HG03139 (cell line): Measurements from ENCODE around the gene TEAD3.
"Not testable (repeated sequence)": the region's sequence is repeated elsewhere in the genome, so short reads cannot be mapped to it uniquely, and the experiment has no call there.

Source experiments
- ATAC-seq: cut with Tn5 transposase; IDR thresholded peaks from one replicate; pipeline ENCODE4 v1.9.1; 2021; ENCODE audit not compliant: unreplicated experiment

The TEAD3 gene

DNA sequence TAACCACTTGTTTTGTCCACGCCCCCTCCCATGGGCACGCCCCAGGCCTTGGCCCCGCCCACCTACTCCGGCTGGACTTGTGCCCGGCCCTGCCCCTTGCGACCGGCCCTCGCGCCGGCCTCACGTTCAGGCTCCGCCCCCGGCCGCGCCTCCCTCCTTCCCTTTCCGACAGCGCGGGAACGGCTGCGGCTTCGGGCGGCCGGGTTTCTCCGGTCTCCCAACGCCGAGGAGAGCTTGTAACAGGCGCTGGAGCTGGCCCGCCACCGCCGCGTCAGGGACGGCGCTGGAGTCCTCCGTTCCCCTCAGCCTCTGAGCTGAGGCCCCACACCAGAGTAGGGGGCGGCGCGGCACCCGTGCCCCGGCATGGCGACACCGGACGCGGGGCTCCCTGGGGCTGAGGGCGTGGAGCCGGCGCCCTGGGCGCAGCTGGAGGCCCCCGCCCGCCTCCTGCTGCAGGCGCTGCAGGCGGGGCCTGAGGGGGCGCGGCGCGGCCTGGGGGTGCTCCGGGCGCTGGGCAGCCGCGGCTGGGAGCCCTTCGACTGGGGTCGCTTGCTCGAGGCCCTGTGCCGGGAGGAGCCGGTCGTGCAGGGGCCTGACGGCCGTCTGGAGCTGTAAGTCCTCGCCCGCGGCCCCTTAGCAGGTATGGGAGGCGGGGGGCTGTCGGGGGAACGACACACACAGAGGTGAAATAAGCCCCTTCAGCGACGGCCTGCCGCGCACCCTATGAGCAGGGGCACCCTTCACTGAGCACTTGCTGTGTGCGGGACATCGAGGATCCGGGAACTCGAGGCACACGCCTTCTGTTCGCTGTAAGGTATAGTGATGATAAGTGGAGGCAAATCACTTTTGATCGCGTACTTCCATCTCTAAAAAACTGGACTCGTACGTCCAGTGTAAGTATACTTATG lies 44.4 kb downstream of the TEAD3 start, which contains the start of gene FANCE:
FANCE (plus strand) TSS at position 156 of the 908 bp plus-strand sequence; CDS start at position 364, 208 bp downstream.
- ATAC-seq: peak; percentile 84

DNA sequence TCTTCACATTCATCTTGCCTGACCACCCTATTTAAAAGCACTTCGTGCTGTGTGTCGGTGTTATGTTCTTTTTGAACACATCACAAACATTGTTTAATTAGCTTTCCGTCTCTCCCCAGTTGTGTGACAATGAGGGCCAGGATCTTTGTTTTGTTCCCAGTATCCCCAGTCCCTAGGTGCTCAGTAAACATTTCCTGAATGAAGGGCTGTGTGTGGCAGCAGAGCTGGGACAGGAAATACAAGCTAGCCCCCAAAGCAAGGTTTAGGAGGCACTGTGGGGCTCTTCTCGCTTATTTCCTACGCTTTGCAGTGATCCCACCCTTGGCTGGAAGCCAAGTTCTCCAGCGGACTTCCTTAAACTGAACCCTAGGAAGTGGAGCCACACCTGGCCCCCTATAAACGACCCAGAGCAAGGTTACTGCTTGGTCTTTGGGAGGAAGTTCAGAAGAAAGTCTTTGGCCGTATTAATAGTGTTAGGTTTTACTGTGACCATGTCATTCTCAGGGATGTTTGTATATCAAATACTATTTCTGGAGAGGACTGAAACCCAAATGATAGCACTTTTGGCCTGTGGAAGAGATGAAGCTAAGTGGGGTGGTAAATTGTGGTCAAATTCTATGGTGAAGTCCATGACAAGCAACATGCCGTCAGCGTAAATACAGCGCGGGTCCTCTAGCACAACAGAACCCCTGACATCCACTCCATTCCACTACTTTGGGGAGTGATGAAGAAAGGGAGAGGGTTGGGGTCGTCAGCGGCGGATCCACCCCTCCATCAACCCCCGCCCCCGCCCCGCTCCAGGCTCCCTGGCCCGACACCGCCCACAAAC lies 45.3 kb downstream of the TEAD3 start:
- ATAC-seq: no peak

DNA sequence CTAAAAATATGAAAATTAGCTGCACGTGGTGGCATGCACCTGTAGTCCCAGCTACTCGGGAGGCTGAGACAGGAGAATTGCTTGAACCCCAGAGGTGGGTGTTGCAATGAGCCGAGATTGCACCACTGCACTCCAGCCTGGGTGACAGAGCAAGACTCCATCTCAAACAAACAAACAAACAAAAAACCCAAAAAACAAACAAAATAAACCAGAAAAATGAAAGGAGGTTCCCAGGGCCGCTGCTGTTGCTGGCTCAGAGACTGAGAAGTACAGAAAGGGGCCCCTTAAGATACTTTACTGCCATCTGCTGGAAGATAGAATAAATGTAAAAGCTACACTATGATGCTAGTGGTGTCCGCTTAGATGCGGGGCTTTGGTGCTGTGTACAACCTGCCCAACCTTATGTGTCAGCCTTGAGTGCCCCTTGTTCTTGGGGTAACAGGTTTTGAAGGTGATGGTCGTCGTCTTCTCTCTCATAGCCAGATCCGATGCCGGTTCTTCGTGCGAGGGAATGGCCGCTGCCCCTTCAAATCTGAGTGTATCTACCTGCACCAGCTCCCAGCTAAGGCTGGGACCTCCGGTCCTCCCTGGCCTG lies 47.5 kb downstream of the TEAD3 start:
- no peak for ATAC-seq

DNA sequence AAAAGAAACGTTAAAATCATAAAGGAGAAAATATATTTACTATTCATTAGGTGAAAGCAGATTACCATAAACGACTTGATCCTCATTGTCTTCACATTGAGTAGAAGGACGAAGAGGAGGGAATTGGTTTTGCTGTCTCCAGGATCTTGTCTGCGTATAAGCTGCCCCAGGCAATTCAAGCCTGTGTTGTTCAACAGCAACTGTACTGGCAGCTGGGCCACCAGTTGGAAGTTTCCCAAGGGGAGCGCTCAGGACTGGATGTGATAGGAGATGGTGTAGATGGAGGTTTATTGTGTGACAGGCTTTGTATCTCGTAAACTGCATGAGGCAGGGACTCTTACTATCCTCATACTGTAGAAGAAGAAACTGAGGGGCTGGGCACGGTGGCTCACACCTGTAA lies 48.7 kb downstream of the TEAD3 start:
- ATAC-seq: no peak

DNA sequence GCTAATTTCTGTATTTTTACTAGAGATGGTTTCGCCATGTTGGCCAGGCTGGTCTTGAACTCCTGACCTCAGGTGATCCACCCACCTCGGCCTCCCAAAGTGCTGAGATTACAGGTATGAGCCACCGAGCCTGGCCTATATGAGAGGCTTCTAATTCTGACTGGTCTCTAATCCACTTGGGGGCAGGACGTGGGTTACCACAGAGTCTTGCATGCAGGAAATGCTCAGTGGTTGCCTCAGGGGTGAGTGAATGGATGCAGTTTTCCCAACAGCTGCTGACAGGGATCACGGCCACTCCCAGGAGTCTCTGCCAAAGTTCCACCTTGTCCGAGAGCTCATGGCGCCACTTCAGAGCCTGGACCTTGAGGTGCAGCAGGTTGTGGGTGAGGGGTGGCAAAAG lies 51.2 kb downstream of the TEAD3 start:
- no peak for ATAC-seq

DNA sequence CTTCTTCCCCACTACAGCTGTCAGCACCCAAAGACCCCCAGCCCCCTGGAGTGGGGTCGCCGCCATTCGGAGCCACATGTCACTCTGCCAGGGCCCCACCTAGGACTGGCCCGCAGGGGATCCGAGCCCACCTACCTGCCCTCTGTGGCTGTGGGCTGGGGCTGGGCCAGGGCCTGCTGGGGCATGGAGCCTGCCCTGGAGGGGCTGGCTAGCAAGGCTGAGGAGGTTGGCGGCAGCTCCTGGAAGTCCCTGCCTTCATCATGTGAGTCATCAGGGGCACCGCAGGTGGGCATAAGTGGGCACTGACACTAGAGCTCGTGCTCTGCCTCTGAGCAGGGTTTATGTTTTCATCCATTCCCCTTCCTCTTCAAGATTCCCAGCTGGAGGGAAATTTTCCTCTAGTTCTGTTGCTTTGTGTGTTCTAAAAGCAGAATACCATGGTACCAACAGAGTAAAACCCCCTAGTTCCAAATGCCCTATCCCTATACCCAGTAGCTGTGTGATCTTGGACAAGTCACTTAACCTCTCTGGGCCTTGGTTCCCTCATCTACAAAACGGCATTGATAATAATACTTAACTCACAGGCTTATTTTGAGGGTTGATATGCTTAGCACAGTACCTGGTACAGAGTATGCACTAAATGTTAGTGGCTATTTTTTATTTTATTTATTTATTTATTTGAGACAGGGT lies 53.4 kb downstream of the TEAD3 start:
- ATAC-seq: no peak

DNA sequence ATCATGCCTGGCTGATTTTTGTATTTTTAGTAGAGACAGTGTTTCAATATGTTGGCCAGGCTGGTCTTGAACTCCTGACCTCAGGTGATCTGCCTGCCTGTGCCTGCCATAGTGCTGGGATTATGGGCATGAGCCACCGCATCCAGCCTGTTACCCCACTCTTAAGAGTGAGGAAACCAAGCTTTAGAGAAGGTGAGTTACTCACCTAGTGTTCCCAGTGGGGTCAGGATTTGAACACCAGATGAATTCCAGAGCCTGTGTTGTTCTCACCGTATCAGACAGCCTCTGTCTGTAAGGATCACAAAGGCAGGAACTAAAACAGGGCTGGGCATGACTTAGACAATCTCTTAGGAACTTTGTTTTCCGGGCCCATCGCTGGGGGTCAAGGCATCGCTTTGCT lies 54.2 kb downstream of the TEAD3 start:
- ATAC-seq: no peak

DNA sequence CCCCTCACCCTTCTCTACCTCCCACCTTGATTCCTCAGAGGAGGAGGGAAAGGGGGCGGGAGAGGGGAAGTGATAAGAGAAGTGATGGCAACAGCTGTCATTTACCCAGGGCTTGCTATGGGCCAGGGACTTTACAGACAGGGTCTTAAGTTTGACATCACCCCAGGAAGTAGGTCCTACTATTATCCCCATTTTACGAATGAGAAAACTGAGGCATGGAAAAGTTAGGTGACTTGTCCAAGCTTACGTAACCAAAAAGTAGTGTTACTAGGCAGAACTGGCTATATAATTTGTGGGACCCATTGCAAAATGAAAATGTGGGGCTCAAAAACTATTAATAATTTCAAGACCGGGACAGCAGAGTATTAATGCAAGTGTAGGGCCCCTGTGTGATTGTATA lies 55.2 kb downstream of the TEAD3 start:
- ATAC-seq: no peak

DNA sequence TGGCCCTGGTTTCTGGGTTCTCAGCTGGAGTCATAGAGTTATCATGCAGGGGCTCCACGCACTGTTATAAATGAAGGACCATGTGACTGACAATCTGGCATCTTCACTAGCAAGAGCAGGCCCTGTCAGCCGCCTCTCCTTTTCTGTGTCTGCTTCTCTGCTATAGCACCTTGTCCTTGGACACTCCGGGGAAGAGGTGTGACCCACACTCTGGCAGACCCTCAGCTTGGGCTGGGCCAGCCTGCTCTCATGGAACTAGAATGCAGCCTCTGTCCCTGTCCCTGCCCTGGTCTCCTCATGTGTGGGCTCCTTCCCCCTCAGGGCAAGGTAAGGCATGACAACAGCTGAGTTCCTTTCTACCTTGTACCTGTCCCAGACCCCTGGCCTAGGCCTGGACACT lies 55.7 kb downstream of the TEAD3 start:
- no peak for ATAC-seq

DNA sequence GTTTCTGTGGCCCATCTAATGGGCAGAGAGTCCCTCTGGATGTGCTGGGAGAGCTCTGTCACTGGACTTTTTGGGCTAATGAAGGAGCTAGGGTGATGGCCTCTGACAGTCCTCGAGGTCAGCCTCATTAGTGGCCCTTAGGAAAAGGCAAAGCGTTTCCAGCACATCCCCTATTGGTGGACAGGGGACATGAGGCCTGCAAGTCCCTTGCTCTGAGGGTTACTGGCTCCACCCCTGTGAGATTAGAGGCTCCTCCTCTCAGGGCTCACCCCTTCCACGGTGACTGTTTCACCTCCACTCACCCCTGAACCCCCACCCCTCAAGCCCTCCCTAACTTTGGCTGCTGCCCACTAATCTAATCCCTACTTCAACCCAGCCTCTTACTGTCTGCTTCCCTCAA lies 57.6 kb downstream of the TEAD3 start:
- ATAC-seq: no peak

DNA sequence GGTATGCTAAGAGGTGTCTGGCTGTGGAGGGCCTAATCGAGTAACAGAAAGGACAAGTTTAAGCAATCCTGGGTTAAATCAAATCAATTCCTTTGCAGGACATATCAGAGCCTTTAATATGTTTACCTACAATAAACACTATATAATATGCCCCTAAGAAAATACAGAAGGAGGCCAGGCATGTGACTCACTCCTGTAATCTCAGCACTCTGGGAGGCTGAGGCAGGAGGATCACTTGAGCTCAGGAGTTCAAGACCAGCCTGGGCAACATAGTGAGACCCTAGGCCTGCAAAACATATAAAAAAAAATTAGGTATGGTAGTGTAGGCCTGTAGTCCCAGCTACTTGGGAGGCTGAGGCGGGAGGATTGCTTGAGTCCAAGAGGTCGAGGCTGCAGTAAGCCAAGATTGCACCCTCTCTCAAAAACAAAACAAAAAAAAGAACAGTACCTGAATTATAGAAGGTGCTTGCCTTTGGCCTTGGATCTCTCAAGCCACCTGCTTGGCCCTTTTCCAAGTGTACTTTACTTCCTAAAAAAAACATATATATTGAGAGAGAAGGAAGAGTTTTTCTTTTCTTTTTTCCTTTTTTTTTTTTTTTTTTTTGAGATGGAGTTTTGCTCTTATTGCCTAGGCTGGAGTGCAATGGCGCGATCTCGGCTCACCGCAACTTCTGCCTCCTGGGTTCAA lies 58.4 kb downstream of the TEAD3 start:
- not testable (repeated sequence) for ATAC-seq

DNA sequence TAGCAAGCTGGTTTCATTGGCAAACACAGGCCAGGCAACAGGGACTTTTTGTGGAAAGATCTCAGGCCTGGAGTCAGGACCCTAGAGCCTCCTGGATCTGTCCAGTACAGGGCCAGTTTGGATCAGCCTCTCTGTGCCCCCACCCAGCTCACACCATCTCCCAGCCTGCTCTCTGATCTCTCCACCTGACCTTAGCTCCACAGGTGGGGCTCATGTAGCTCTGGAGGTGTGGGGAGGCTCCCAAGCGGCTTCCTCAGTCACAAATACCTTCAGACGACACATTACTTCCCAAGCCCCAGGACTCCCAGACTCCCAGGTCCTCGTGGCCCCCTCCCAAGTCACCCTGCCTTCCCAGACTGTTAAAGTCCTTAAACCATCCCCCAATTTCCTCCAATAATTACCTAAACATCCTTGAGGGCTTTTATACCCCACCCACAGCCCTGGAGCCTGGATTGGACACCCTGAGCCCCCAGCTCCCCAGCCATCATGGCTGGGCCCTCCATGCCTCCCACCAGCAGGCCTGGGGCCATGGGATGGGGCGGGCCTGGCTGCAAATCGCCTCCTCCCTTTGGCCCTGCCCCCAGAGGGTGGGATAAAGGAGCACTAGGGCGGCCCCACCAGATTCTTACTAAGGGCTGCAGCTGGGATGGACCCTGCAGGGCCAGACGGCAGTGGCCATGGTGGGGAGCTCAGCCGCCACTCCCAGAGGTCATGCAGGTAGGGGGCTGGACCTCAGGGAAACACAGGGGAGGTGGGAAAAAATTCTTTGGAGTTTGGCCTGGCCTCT lies 60.6 kb downstream of the TEAD3 start:
- no peak for ATAC-seq

DNA sequence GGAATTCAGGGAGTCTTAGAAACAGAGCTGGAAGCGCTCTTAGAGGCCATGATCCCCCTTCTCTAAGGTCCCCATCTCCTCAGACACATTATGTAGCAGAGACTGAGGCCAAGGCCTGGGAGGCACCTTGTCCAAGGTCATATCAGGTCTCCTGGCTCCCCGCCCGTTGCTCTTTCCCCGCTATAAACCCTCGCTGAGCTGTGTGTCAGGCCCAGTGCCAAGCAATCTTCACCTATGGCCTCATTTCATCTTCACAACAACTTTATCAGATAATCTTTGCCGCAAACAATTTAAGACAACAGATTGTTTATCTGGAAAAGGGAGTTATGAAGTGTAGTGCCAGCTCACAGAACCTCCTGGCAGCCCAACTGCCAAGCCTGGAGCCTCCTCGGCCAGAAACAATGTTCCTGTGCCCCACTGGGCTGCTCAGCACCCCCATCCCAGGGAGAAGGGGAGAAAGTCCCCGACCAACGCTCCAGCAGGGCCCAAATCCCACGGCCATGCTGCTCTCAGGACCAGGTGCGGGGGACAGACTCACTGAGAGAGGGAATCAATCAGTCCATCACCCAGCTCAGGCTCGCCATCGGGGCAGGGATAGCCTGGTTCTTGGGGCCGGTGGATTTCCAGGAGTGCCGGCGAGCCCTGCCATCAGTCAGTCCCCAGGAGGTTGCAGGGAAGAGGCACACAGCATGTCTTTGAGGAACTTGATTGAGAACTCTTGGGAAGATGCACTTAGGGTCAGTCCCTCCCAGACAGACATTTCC lies 61.6 kb downstream of the TEAD3 start:
- no peak for ATAC-seq

DNA sequence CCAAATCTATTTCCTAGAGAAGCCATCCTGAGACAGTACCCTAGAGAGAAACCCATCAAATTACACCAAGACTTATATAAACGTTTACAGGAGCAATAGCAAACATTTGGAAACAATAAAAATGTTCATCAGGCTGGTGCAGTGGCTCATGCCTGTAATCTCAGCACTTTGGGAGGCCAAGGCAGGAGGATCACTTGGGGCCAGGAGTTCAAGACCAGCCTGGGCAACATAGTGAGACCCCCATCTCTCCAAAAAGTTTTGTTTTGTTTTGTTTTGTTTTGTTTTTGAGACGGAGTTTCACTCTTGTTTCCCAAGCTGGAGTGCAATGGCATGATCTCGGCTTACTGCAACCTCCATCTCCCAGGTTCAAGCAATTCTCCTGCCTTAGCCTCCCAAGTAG lies 64.2 kb downstream of the TEAD3 start:
- not testable (repeated sequence) for ATAC-seq

DNA sequence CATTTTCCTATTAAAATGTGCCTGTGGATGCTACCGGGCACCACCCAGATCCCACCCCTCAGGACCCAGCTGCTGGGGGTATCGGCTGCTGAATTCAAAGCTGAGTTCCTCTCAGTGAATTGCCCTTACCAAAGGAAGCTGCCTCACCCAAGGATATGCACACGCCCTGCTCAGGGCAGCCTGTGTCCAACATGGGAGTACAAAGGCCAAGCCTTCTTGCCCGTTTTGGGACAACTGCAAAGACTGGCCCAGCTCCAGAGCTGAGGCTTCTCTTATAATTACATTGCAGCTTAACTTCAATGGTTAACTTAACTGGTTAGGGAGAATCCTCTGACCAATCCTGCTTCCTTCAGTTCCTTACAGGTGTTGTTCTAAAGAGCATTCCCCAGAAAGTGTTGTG lies 64.6 kb downstream of the TEAD3 start:
- ATAC-seq: no peak

DNA sequence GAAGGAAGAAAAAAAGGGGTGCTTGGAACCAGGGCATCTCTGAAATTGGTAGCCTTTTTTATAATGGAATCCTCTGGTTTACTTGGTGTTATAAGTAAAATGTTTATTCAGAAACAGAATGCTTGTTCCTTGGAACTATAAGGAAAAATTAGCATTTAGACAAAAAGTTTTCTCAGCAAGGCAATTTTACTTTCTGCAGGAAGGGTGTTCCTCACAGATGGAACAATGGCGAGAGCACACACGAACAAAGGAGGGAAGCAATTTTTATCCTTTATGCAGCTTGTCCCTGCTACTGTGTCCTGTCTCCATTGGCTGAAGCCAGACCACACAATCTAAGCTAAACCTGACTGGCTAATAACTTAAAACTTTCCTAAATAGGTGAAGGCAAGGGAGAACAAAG lies 67.4 kb downstream of the TEAD3 start:
- ATAC-seq: no peak

DNA sequence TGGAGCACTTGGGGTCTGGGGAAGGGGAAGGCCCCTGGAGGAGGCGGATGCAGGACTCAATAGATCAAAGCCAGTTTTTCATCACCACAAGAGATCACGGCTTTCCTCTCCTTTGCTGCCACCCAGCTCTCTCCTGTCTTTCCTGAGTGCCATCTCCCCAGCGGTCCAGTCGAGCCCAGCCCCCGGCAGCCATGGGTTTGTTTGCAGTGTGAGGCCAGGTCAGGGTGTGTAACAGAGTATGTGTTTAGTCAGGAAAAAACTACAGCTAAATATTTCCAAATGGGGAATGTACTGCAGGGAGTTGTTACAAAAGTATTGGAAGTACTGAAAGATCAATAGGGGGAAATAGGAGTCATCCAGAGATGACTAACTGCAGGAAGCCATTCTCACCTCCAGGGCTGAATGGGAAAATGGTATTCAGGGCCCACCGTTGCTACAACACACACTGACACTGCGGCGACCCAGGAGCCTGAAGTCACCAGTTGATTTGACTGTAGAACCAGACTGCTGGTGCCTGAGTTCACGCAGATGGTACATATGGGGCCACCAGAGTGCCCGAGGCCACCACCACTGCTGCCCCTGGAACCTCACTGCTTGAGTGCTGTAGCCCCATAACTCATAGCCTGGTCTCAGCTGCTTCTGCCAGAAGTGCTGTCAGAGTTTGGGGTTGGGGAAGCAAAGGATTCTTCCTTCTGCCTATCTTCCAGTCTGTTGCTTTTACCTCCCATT lies 68.3 kb downstream of the TEAD3 start:
- ATAC-seq: no peak

DNA sequence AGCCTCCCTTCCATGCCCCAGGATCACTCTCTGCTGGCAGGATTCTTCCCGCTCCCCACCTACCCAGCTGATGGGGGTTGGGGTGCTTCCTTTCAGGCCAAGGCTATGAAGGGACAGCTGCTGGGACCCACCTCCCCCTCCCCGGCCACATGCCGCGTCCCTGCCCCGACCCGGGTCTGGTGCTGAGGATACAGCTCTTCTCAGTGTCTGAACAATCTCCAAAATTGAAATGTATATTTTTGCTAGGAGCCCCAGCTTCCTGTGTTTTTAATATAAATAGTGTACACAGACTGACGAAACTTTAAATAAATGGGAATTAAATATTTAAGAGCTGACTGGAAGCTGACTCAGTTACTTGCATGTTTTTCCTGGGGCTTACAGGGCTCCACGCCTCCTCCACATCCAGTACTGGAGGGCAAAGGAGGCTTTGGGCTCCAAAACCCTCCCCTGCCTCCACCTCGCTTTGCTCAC lies 69.0 kb downstream of the TEAD3 start:
- no peak for ATAC-seq
